A549 (cell line): Measurements from ENCODE around the gene PLXNB3.

Experiments used
- CEBPB ChIP-seq, 2 experiments: fragments of >200 bp in 1 of 2; sonication (Bioruptor Twin) in 1 of 2; formaldehyde crosslinking in 1 of 2; IDR thresholded peaks; 2 replicates each; pipeline ENCODE4 v1.6.1; 2012 to 2016
- CTCF ChIP-seq: fragments of >200 bp; sonication (Bioruptor Twin); formaldehyde crosslinking; IDR thresholded peaks from 3 replicates; pipeline ENCODE4 v1.5.1; 2016
- POLR2A ChIP-seq: IDR thresholded peaks from 2 replicates; pipeline ENCODE4 v1.6.1; 2012; ENCODE audit warnings: mild to moderate bottlenecking, low read length
- SREBF2 ChIP-seq: fragments of 450-650 bp; IDR thresholded peaks from 2 replicates; pipeline ENCODE4 v1.6.1; 2014; ENCODE audit warnings: mild to moderate bottlenecking, moderate library complexity

- TF ChIP-seq CTCF (no peak), POLR2A (no peak), SREBF2 (no peak), CEBPB (IDR thresholded peaks at IDR 0.05) (no peak)
Observed at GRCh38 chrX:153777261-153778090, 13.4 kb downstream of the PLXNB3 start.
